GM23338 (cell line): ENCODE results near the gene MED9. TPM values are rescaled to one million over a fixed set of nuclear protein-coding genes. Genes with fewer than 3 reads are reported as not detected.

Experiments
- ATAC-seq: fragments of 200-7000 bp; cut with Tn5 transposase; 3 replicates; pipeline ENCODE4 v1.9.1; 2020
- DNase-seq: peaks from one replicate; pipeline ENCODE4 v3.0.0-alpha.2; 2015; ENCODE audit warnings: low spot score
- H2AFZ ChIP-seq: fragments of 200-600 bp; sonication (generic); 2 replicates; pipeline ENCODE4 v1.8.0; 2016; ENCODE audit warnings: antibody characterized with exemption, mild to moderate bottlenecking, moderate library complexity
- H3F3A ChIP-seq: fragments of 200-600 bp; sonication (generic); replicated peaks from 2 replicates; pipeline ENCODE4 v1.8.0; 2017; ENCODE audit warnings: antibody characterized with exemption, mixed run types, low read depth
- H3K27ac ChIP-seq: fragments of 200-600 bp; sonication (generic); 2 replicates; pipeline ENCODE4 v1.6.1; 2016; ENCODE audit warnings: low read depth
- H3K27me3 ChIP-seq: fragments of 200-600 bp; sonication (generic); 2 replicates; pipeline ENCODE4 v1.8.0; 2016; ENCODE audit warnings: mild to moderate bottlenecking, mixed run types, moderate library complexity; ENCODE audit not compliant: insufficient read depth
- H3K36me3 ChIP-seq: fragments of 200-600 bp; sonication (generic); 2 replicates; pipeline ENCODE4 v1.8.0; 2016; ENCODE audit warnings: mild to moderate bottlenecking; ENCODE audit not compliant: insufficient read depth
- H3K4me1 ChIP-seq: fragments of 200-600 bp; sonication (generic); 2 replicates; pipeline ENCODE4 v1.8.0; 2016; ENCODE audit warnings: mild to moderate bottlenecking, moderate library complexity; ENCODE audit not compliant: insufficient read depth
- H3K4me2 ChIP-seq: fragments of 200-600 bp; sonication (generic); 2 replicates; pipeline ENCODE4 v1.7.1; 2017; ENCODE audit warnings: mixed run types
- H3K4me3 ChIP-seq: fragments of 200-600 bp; sonication (generic); 2 replicates; pipeline ENCODE4 v1.6.1; 2016; ENCODE audit warnings: mixed run types
- H3K79me2 ChIP-seq: fragments of 200-600 bp; sonication (generic); replicated peaks from 2 replicates; pipeline ENCODE4 v1.8.0; 2017; ENCODE audit warnings: mild to moderate bottlenecking; ENCODE audit not compliant: insufficient read depth
- H3K9me2 ChIP-seq: fragments of 200-600 bp; sonication (generic); 2 replicates; pipeline ENCODE4 v1.8.0; 2017; ENCODE audit not compliant: insufficient read depth
- H4K20me1 ChIP-seq: fragments of 200-600 bp; sonication (generic); replicated peaks from 2 replicates; pipeline ENCODE4 v1.8.0; 2017; ENCODE audit warnings: mild to moderate bottlenecking; ENCODE audit not compliant: insufficient read depth
- H3K27ac Mint-ChIP-seq: 2 replicates; pipeline ENCODE4 v1.8.0; 2020; ENCODE audit warnings: inconsistent platforms, mild to moderate bottlenecking, moderate library complexity, mixed read lengths
- H3K27me3 Mint-ChIP-seq: 3 replicates; pipeline ENCODE4 v1.8.0; 2022; ENCODE audit warnings: low read depth, mild to moderate bottlenecking, moderate library complexity, mixed read lengths, inconsistent platforms; ENCODE audit not compliant: insufficient read depth, poor library complexity
- H3K36me3 Mint-ChIP-seq: 3 replicates; pipeline ENCODE4 v1.8.0; 2021; ENCODE audit warnings: low read depth, mild to moderate bottlenecking, inconsistent platforms, moderate library complexity, mixed read lengths
- H3K4me1 Mint-ChIP-seq: 3 replicates; pipeline ENCODE4 v1.8.0; 2020; ENCODE audit warnings: mild to moderate bottlenecking, inconsistent platforms, mixed read lengths
- H3K4me3 Mint-ChIP-seq: 3 replicates; pipeline ENCODE4 v1.8.0; 2021; ENCODE audit warnings: moderate library complexity, mild to moderate bottlenecking, inconsistent platforms, mixed read lengths
- H3K9me3 Mint-ChIP-seq: 3 replicates; pipeline ENCODE4 v1.8.0; 2020; ENCODE audit warnings: moderate library complexity, mild to moderate bottlenecking, inconsistent platforms, mixed read lengths
- CTCF ChIP-seq, 2 experiments: fragments of 200-600 bp in 1 of 2; sonication (generic) in 1 of 2; conservative IDR thresholded peaks; 2 replicates each; pipeline versions ENCODE4 v1.5.1 to v1.6.1; 2016 to 2017; ENCODE audit warnings: antibody characterized with exemption in 2 of 2, low read depth in 2 of 2, mild to moderate bottlenecking in 2 of 2, moderate library complexity in 1 of 2
- ETS1 ChIP-seq: IDR thresholded peaks from 2 replicates; pipeline ENCODE4 v1.6.1; 2016; ENCODE audit warnings: antibody characterized with exemption
- EZH2 ChIP-seq: fragments of 200-600 bp; sonication (generic); IDR thresholded peaks from one replicate; pipeline ENCODE4 v1.8.0; 2017; ENCODE audit warnings: antibody characterized with exemption, mild to moderate bottlenecking, low read depth; ENCODE audit not compliant: unreplicated experiment
- EZH2phosphoT487 ChIP-seq: fragments of 200-600 bp; sonication (generic); IDR thresholded peaks from one replicate; pipeline ENCODE4 v1.8.1; 2018; ENCODE audit warnings: antibody characterized with exemption; ENCODE audit not compliant: unreplicated experiment
- JUNB ChIP-seq: IDR thresholded peaks from one replicate; pipeline ENCODE4 v1.6.1; 2016; ENCODE audit warnings: antibody characterized with exemption; ENCODE audit not compliant: unreplicated experiment
- POLR2AphosphoS5 ChIP-seq: IDR thresholded peaks from 2 replicates; pipeline ENCODE4 v1.6.1; 2016; ENCODE audit warnings: antibody characterized with exemption, low read depth
- REST ChIP-seq: IDR thresholded peaks from one replicate; pipeline ENCODE4 v1.6.1; 2018; ENCODE audit warnings: antibody characterized with exemption; ENCODE audit not compliant: unreplicated experiment
- STAT1 ChIP-seq: IDR thresholded peaks from one replicate; pipeline ENCODE4 v1.6.1; 2016; ENCODE audit warnings: antibody characterized with exemption; ENCODE audit not compliant: unreplicated experiment
- ZNF462 ChIP-seq: fragments of 250-450 bp; sonication (Bioruptor Pico); IDR thresholded peaks from 2 replicates; pipeline ENCODE4 v1.5.0; 2020; ENCODE audit warnings: mild to moderate bottlenecking, moderate library complexity
- polyA plus RNA-seq: library from polyadenylated mRNA; unstranded; fragments of >200 nt; fragmentation: Nextera tagmentation; extraction: Ambion mirVana; gene quantifications from 2 replicates; pipeline ENCODE4 v1.2.1, GENCODE V29; 2016
- total RNA-seq: library from RNA; depleted of rRNA; stranded (reverse); fragments of >200 nt; shearing (Covaris generic); gene quantifications from 2 replicates; pipeline ENCODE4 v1.2.3, GENCODE V29; 2014

MED9 gene
- total and polyA plus RNA-seq, 2 experiments from 2014 or later = 17.3 to 19.9 TPM

- H4K20me1 ChIP-seq = no peaks in the 10 kb centered on the region
- no peak for DNase-seq
- no peak overlapping the region for H3K4me2 ChIP-seq
- H3K27me3 ChIP-seq = no peaks in the 10 kb centered on the region
- ATAC-seq = no peak
- H3K27me3 Mint-ChIP-seq = peaks cover 10% of the 10 kb centered on the region
- H2AFZ ChIP-seq = no peak overlapping the region
- no peaks in the 10 kb centered on the region for H3K4me1 ChIP-seq
- H3K4me3 ChIP-seq = no peak overlapping the region
- H3K79me2 ChIP-seq = no peaks in the 10 kb centered on the region
- H3K27ac Mint-ChIP-seq = no peak overlapping the region
- H3K9me3 Mint-ChIP-seq = no peaks in the 10 kb centered on the region
- no peaks in the 10 kb centered on the region for H3K9me2 ChIP-seq
- H3F3A ChIP-seq = no peaks in the 10 kb centered on the region
- no peak overlapping the region for H3K4me3 Mint-ChIP-seq
- no peak overlapping the region for H3K27ac ChIP-seq
- TF ChIP-seq STAT1 (no peak), CTCF (conservative IDR thresholded peaks at IDR 0.05; ENCODE audit: low read depth in 2 of 2) (no peak), REST (no peak), ETS1 (no peak), EZH2 (no peak), EZH2phosphoT487 (no peak), ZNF462 (CRISPR knock-in tag) (no peak), JUNB (no peak), POLR2AphosphoS5 (no peak)
- H3K36me3 Mint-ChIP-seq = no peaks in the 10 kb centered on the region
- H3K4me1 Mint-ChIP-seq = no peaks in the 10 kb centered on the region
- no peaks in the 10 kb centered on the region for H3K36me3 ChIP-seq
These were observed 7.4 kb upstream of the MED9 start for GRCh38 chr17:17469358-17469757.
